HepG2 (cell line): ENCODE data around the gene SPATA25. TPM values are rescaled to one million over a fixed set of nuclear protein-coding genes. Genes with fewer than 3 reads are reported as not detected.

Experiments used
- FOXO1 ChIP-seq: sonication (generic); formaldehyde crosslinking; IDR thresholded peaks from 2 replicates; pipeline ENCODE4 v1.4.0; 2020; ENCODE audit warnings: missing genetic modification reagents
- HNRNPH1 ChIP-seq: fragments of 200-400 bp; formaldehyde crosslinking; optimal IDR thresholded peaks from 2 replicates; pipeline ENCODE3; 2017; ENCODE audit warnings: mild to moderate bottlenecking, low read depth, low read length
- KDM3A ChIP-seq: IDR thresholded peaks from 2 replicates; pipeline ENCODE4 v1.6.1; 2018; ENCODE audit warnings: low read depth, missing compliant biosample characterization
- KLF16 ChIP-seq, 2 experiments: sonication (generic) in 1 of 2; formaldehyde crosslinking in 1 of 2; IDR thresholded peaks; 2 replicates each; pipeline versions ENCODE4 v1.6.1 to v1.8.0; 2016 to 2023; ENCODE audit warnings: missing genetic modification reagents in 2 of 2, missing compliant biosample characterization in 1 of 2
- KLF6 ChIP-seq: IDR thresholded peaks from 2 replicates; pipeline ENCODE4 v1.8.0; 2016; ENCODE audit warnings: missing biosample characterization, missing genetic modification reagents
- PHF21A ChIP-seq: sonication (generic); formaldehyde crosslinking; IDR thresholded peaks from 2 replicates; pipeline ENCODE4 v1.5.0; 2020; ENCODE audit warnings: mild to moderate bottlenecking, missing genetic modification reagents
- SALL1 ChIP-seq: sonication (generic); formaldehyde crosslinking; IDR thresholded peaks from 2 replicates; pipeline ENCODE4 v1.8.0; 2022; ENCODE audit warnings: mild to moderate bottlenecking, missing genetic modification reagents
- TAF15 ChIP-seq: fragments of 200-400 bp; formaldehyde crosslinking; IDR thresholded peaks from one replicate; pipeline ENCODE4 v1.6.1; 2018; ENCODE audit warnings: mild to moderate bottlenecking, low read depth, low read length; ENCODE audit not compliant: poor library complexity, severe bottlenecking
- YEATS2 ChIP-seq: sonication (generic); formaldehyde crosslinking; IDR thresholded peaks from 2 replicates; pipeline ENCODE4 v1.4.0; 2020; ENCODE audit warnings: missing genetic modification reagents, borderline replicate concordance
- ZBTB7A ChIP-seq: sonication (generic); formaldehyde crosslinking; IDR thresholded peaks from 2 replicates; pipeline ENCODE4 v1.8.0; 2022; ENCODE audit warnings: mild to moderate bottlenecking, missing genetic modification reagents
- ZNF562 ChIP-seq: sonication (generic); formaldehyde crosslinking; IDR thresholded peaks from 2 replicates; pipeline ENCODE4 v1.8.0; 2022; ENCODE audit warnings: missing genetic modification reagents, borderline replicate concordance
- ZNF841 ChIP-seq: sonication (generic); formaldehyde crosslinking; IDR thresholded peaks from 2 replicates; pipeline ENCODE4 v1.8.1; 2023; ENCODE audit warnings: missing genetic modification reagents, borderline replicate concordance
- ZSCAN12 ChIP-seq: sonication (generic); formaldehyde crosslinking; IDR thresholded peaks from 2 replicates; pipeline ENCODE4 v1.9.0; 2021; ENCODE audit warnings: mild to moderate bottlenecking, missing genetic modification reagents
- ZSCAN30 ChIP-seq: sonication (generic); formaldehyde crosslinking; IDR thresholded peaks from 2 replicates; pipeline ENCODE4 v1.5.0; 2020; ENCODE audit warnings: mild to moderate bottlenecking, missing genetic modification reagents
- polyA plus RNA-seq, 8 experiments: library from polyadenylated mRNA; depleted of rRNA in 3 of 8; stranded (reverse) in 7 of 8; unstranded in 1 of 8; fragments of >200 nt; fragmentation: Illumina TruSeq in 4 of 8; extraction: Trizol in 4 of 8; gene quantifications; 2 replicates each; pipeline versions ENCODE4 v1.2.1 to v1.2.3, GENCODE V29; 2011 to 2016; ENCODE audit warnings: low read depth in 4 of 8, missing spikeins in 1 of 8, mixed read lengths in 1 of 8; ENCODE audit not compliant: insufficient read depth in 1 of 8
- total RNA-seq, 5 experiments: library from RNA; depleted of rRNA; stranded (reverse); fragments of >200 nt; fragmentation: Illumina TruSeq; extraction: Trizol; gene quantifications; 2 replicates each; pipeline ENCODE4 v1.2.3, GENCODE V29; 2016; ENCODE audit warnings: low read depth in 1 of 5
- TF ChIP-seq, protein P1 (sequence below), 2 experiments: fragments of 450-650 bp in 1 of 2; sonication (generic) in 1 of 2; formaldehyde crosslinking in 1 of 2; IDR thresholded peaks; 2 replicates each; pipeline versions ENCODE4 v1.6.1 to v1.8.0; 2016 to 2022; ENCODE audit warnings: antibody characterized with exemption in 1 of 2, mild to moderate bottlenecking in 1 of 2, missing genetic modification reagents in 1 of 2
- TF ChIP-seq, protein P2 (sequence below): IDR thresholded peaks from 2 replicates; pipeline ENCODE4 v1.6.1; 2012; ENCODE audit warnings: low read depth, low read length, improper control_type of control experiment
- TF ChIP-seq, protein P3 (sequence below): sonication (generic); formaldehyde crosslinking; IDR thresholded peaks from 2 replicates; pipeline ENCODE4 v1.8.0; 2022; ENCODE audit warnings: missing genetic modification reagents, low read depth, mild to moderate bottlenecking, borderline replicate concordance

Gene SPATA25
- total and polyA plus RNA-seq, 2 of the 13 experiments (the other 11 are each of a cell fraction or from before 2014, with no cell fraction given) = 4.8 to 7.6 TPM

DNA sequence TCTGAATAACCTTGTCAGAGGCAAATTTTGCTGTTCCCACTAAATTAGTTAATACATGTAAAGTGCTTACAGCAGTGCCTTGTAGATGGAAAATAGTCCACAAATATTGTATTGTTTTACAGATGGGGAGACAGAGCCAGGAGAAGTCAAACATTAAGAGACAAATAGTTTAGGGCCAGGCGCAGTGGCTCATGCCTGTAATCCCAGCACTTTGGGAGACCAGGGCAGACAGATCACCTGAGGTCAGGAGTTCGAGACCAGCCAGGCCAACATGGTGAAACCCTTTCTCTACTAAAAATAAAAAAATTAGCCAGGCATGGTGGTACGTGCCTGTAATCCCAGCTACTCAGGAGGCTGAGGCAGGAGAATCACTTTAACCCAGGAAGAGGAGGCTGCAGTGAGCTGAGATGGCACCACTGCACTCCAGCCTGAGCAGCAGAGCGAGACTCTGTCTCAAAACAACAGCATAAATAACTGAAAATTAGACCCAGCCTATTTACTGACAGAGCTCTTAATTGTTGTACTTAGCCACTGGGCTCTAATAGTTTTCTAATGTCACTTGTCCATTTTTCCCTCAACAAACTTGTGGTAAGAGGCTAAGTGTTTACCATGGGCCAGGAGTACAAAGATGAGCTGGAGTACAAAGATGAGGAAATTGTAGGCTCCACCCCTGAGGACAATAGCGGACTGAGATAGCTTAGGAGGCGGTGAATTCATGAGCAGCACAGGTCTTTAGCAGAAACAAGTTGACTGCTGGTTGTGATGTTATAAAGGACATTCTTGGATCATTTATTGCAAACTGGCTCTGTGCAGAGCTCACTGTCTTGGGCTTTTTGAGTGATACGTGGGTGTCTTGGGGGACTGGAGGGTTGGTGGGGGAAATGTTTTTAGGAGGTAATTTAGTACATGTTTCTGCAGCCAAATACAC is 23.6 kb downstream of the SPATA25 start (continued):
- TF ChIP-seq, protein P1, sequence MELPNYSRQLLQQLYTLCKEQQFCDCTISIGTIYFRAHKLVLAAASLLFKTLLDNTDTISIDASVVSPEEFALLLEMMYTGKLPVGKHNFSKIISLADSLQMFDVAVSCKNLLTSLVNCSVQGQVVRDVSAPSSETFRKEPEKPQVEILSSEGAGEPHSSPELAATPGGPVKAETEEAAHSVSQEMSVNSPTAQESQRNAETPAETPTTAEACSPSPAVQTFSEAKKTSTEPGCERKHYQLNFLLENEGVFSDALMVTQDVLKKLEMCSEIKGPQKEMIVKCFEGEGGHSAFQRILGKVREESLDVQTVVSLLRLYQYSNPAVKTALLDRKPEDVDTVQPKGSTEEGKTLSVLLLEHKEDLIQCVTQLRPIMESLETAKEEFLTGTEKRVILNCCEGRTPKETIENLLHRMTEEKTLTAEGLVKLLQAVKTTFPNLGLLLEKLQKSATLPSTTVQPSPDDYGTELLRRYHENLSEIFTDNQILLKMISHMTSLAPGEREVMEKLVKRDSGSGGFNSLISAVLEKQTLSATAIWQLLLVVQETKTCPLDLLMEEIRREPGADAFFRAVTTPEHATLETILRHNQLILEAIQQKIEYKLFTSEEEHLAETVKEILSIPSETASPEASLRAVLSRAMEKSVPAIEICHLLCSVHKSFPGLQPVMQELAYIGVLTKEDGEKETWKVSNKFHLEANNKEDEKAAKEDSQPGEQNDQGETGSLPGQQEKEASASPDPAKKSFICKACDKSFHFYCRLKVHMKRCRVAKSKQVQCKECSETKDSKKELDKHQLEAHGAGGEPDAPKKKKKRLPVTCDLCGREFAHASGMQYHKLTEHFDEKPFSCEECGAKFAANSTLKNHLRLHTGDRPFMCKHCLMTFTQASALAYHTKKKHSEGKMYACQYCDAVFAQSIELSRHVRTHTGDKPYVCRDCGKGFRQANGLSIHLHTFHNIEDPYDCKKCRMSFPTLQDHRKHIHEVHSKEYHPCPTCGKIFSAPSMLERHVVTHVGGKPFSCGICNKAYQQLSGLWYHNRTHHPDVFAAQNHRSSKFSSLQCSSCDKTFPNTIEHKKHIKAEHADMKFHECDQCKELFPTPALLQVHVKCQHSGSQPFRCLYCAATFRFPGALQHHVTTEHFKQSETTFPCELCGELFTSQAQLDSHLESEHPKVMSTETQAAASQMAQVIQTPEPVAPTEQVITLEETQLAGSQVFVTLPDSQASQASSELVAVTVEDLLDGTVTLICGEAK (IDR thresholded peaks at IDR 0.05) = no peak
- TF ChIP-seq, protein P1 (CRISPR knock-in tag; IDR thresholded peaks at IDR 0.05) = no peak
- TF ChIP-seq, protein P2, sequence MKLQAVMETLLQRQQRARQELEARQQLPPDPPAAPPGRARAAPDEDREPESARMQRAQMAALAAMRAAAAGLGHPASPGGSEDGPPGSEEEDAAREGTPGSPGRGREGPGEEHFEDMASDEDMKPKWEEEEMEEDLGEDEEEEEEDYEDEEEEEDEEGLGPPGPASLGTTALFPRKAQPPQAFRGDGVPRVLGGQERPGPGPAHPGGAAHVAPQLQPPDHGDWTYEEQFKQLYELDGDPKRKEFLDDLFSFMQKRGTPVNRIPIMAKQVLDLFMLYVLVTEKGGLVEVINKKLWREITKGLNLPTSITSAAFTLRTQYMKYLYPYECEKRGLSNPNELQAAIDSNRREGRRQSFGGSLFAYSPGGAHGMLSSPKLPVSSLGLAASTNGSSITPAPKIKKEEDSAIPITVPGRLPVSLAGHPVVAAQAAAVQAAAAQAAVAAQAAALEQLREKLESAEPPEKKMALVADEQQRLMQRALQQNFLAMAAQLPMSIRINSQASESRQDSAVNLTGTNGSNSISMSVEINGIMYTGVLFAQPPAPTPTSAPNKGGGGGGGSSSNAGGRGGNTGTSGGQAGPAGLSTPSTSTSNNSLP = no peak; the same call in 1 of the 2 replicates
- TF ChIP-seq TAF15 (no peak), ZBTB7A (no peak), ZNF841 (CRISPR knock-in tag) (no peak), YEATS2 (CRISPR knock-in tag) (no peak; the same call in 1 of the 2 replicates), ZSCAN30 (CRISPR knock-in tag) (no peak), SALL1 (peak; percentile 74), KLF16 (CRISPR knock-in tag; IDR thresholded peaks at IDR 0.05) (peak in 1 of 2 experiments; percentile 69; a peak in 1 of 4 replicates), HNRNPH1 (no peak), ZNF562 (CRISPR knock-in tag) (no peak), ZSCAN12 (CRISPR knock-in tag) (no peak), FOXO1 (CRISPR knock-in tag) (peak; percentile 94), KLF6 (CRISPR knock-in tag) (0 out of 2 replicates have a peak, but pooled peaks have one; percentile 28), PHF21A (CRISPR knock-in tag) (peak; percentile 62; the same call in 1 of the 2 replicates), KDM3A (CRISPR knock-in tag) (peak; percentile 44; the same call in 1 of the 2 replicates)
- TF ChIP-seq, protein P3, sequence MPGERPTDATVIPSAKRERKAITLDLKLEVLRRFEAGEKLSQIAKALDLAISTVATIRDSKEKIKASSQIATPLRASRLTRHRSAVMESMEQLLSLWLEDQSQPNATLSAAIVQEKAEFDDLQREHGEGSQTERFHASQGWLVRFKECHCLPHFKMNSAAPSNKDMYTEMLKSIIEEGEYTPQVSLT (CRISPR knock-in tag) = no peak
